ENCODE measurements around the gene NRG3. TPM values are rescaled to one million over a fixed set of nuclear protein-coding genes. Genes with fewer than 3 reads are reported as not detected.

The NRG3 gene
- total RNA-seq, 1 experiment from 2014 or later, result not detected

DNA sequence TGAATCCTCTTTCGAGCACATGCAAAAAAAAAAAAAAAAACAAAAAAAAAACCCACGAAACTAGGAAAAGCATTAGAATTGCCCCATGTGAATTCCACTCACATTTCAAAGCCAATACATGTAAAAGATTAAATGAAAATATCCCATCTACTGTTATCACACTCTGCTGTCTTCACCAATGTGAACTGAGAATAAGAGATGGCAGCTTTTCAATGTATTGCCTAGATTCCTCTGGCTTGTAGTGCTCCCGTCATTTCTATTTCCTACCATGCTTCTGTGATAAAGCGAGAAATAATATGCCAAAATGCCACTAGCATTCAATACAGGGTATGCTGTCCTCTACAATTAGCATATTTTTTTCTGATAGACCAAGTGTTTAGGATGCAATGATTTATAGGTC lies 517.0 kb downstream of the NRG3 start:
- no peak for DNase-seq (ENCODE audit: low spot score)

DNA sequence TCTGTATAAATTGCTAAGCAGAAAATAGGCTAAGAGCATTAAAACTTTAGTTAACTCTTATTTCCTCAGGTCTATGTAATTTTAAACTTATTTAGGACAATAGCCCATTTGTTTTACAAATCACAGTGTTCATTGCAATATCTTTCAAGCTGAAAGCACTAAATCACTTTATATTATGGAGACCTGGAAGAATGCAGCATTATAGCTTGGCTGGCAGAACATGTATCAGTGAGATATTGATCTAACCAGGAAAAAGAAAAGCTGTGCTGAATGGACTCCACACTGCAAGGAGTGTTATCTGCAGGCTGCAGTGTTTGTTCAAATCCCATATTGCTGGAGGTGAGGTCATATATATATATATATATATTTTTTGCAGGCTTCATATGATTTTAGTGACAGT lies 517.5 kb downstream of the NRG3 start:
- no peak for DNase-seq (ENCODE audit: low spot score)

DNA sequence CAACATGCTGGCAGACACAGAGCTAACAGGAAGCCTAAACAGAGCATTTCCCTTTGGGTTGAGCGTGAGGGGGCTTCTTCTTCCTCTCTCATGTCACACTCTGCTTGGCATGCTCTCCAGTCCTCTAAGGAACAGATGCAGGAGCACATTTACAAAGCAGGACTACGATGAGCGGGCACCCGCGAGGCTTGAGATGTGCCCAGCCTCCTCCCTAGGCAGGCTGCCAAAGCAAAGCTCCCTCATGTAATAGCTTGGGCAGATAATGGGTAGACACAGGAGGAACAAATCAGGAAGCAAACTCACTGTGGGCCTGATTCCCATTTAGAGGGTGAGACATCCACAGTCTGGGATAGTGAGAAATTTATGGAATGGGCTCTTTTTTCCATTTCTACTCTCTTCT lies 519.1 kb downstream of the NRG3 start:
- no peak for DNase-seq (ENCODE audit: low spot score)

DNA sequence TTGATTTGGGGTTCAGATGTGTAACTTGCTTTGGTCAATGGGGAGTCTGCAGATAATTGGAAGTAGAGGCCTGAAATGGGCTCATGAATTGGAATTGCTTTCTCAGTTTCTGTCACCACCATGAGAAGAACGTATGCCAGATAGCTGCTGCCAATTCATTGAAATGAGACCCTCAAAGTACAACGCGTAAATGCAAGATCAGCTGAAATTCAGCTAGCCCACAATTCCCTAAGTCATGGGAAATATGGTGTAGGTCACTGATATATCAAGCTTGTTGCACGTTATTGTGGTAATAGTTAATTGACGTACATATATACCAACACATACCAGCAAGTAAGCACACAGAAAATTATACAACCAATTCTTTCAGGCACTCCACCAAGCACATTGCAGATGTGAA lies 520.0 kb downstream of the NRG3 start:
- no peak for DNase-seq (ENCODE audit: low spot score)

DNA sequence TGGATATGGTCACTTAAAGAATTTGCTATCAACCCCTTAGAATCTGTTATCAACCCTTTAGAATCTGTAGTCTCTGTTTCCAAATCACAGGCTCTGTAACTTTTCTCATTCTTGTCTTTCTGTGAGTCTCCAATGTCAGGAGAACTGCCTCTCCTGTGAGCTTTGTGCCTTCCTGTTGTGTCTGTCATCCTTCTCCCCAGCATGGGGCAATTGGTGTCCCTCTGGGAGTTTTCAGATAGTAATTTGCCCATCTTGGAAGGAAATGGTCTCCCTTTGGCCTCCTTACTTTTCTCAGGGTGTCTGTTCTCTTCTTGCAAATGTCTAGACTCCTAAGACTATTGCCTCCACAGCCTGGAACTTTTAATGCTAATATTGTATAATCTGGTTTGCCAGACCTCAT lies 521.9 kb downstream of the NRG3 start:
- DNase-seq (ENCODE audit: low spot score), result no peak

DNA sequence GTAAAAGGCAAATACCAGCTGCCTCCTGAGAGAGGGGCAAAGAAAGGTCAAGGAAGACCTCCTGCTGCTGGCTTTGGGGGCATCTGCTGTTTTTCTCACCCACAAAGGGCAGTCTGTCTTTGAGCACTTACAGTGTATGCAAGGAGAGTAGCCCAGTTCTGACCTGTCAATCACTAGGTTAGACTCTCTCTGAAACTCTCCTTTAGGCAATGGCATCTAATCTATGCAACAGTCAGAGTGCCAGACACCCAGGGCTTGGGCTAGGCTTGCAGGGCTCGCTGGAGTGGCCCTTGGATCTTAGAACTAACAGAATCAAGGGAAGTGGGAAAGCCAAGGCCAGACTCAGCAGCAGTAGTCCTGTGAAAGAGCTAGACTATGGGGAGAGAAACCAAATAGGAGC lies 522.9 kb downstream of the NRG3 start:
- DNase-seq (ENCODE audit: low spot score), result no peak

DNA sequence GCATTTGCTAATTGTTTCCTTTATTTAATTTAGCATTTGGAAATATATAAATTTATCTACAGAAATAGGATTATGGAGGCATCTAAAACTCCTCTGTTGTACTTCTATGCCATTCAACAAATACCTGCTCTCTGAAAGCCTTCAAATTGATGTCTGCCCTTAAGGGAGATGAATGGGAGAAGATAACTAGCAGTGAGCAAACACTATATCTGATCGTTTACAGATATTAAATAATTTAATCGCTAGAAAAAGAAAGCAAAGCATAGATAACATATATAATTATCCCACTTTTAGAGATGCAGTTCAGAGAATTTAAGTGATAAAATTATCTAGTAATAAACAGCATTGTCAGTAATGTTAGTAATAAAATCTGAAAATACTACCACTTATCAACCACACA lies 524.9 kb downstream of the NRG3 start:
- no peak for DNase-seq (ENCODE audit: low spot score)

DNA sequence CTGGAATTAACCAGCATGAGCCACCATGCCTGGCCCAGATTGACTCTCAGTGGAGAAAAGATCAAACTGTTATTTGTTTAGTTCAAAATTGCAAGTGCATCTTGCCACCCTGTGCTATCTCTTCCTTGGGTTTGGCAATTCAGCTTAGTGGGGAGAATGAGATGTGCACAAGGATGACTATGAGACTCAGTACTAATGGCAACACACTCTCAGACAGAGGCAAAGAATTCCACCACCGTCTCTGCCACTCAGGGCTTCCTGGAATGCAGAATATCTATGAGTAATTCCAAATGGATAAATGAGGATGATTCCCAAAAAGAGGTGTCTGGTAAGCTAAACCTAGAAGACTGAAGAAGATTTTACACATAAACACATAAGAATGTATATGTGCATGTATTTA lies 525.8 kb downstream of the NRG3 start:
- DNase-seq (ENCODE audit: low spot score), result no peak

DNA sequence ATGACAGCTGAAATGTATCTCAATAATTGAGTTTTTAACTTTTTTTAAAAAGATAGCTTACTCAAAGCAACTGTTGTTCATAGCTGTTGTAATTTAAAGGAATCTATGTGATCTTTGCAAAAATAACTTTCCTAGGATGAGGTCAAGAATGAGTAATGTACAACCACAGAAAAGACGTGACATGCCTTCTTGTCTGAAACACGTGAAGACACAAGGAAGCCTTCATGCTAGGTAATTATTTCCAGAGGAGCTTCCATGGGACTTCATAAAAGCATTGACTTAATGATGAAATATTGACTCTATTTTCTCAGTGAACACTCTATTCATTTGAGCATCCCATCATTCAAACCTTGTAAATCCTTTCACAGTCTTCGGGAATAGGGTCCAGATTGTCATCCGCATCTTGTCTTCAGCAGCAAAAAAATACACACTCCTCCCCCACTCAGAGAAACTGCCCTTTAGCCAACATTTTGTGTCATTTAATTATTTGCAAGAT lies 528.0 kb downstream of the NRG3 start:
- no peak for DNase-seq (ENCODE audit: low spot score)

DNA sequence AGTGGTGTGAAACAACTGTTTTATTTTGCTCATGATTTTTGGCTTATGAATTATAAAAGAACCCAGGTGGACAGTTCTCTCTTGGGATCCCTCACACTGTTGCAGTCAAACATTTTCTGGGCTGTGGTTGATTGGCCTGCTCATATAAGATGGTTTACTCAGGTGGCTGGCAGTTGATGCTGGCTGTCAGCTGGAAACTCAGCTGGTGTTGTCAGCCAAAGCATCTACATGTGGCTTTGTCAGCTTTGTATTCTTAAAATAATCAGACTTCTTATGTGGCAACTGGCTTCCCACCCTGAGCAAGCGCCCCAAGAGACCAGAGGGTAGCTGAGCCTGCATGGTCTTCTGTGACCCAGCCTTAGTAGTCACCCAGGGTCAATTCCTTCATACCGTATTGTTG lies 534.7 kb downstream of the NRG3 start:
- no peak for DNase-seq (ENCODE audit: low spot score)

DNA sequence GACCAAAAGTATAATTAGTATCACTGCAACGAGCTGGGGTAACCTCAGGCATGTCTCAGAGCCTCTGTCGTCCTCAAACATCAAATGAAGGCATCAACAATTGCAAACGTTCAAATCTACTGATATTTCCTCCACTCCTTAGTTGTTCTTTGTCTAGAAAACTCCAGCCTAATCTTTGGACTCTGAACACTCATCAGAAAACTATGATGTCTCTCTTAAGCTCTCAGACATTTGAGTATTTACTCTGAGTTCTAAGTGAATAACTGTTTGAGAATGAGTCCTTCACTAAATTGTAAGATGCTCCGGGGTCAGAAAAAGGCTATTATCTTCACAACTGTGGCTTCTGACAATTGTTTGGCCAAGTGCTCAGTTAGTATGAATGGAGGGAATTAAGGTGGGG lies 536.4 kb downstream of the NRG3 start:
- no peak for DNase-seq (ENCODE audit: low spot score)

DNA sequence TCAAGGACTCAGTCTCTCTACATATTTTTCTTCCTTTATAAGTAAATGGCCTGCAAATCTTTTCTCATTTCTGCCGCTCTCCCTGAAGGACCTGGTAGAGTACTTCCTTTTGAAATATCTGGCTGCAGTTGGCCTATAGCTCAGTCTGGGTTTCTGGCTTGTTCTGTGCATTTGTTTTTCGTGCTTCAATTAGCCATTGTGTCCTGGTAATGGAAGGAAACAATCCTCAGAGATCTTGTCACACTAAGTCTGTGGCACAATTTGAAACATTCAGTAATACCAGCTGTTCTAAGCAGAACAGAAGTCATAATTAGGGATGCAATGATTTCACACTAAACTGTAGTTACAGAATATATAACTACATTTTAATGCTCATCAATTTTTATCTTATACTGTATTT lies 545.0 kb downstream of the NRG3 start:
- DNase-seq (ENCODE audit: low spot score), result no peak

DNA sequence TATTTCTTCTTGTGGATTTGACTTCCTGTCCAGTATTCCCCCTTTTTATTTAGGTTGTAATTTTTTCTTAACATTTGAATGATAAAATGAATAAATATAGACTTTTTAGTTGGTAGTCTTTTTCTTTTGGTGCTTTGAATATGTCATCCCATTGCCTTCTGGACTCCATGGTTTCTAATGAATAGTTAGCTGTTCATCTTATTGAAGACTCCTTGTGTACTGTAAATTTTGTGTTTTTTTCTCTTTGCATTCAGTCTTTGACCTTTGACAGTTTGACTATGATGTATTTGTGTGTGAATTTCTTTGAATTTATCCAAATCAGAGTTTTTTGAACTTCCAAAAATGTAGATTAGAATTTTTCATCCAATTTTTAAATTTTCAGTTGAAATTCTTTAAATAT lies 554.3 kb downstream of the NRG3 start:
- no peak for DNase-seq (ENCODE audit: low spot score)

DNA sequence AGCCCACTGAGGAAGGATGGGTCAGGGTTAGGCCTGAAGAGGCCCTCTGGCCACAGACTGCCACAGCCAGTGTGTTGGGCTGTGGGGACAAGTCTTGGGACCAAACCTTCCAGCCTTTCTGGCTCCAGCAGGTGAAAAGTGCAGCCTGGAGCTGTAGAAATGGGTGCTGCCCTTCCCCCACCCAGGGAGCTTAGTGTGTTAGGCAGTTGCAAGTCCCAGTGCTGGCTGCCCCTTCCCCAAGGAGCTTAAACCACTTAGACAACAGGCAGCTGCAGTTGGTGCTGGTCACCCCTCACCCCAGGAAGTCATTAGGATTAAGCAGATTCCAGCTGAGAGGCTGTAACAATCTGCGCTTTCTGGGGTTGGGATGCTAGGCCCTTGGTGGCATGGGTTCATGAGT lies 563.3 kb downstream of the NRG3 start:
- DNase-seq (ENCODE audit: low spot score), result no peak

DNA sequence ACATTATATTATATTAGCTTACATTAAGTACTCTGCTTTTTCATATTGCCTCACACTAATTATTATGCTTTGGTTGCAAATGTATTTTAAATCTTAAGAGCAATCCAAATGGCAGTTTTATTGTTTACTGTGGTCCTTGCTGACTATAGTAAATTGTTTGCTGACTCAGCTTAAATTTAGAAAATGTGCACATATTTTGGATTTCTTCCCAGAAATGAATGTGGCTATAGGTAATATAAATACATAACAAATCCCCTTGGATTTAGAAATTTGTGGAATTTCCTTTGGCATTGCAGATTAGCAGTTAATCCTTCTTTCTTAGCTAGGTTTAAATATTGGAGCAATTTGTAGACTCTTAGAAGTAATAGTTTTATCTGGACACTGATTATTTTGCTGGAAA lies 565.8 kb downstream of the NRG3 start:
- DNase-seq (ENCODE audit: low spot score), result no peak

DNA sequence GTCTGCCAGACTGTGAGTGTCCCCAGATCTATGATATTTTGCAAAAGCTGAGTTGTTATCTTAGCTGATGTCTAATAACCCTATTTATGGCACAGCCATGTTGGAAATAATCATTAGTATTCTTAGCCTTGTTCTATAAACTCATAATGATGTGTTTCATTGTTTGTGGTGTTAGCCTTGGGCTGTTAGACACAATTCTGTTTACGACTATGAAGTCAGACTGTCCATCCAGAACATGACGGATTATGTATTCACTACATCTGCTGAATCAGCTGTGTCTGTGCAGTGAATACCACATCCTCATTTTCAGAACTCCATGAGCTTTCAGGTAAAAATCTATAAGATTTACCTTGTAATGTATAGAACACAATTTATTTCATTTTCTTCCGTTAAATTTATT lies 577.1 kb downstream of the NRG3 start:
- no peak for DNase-seq (ENCODE audit: low spot score)

DNA sequence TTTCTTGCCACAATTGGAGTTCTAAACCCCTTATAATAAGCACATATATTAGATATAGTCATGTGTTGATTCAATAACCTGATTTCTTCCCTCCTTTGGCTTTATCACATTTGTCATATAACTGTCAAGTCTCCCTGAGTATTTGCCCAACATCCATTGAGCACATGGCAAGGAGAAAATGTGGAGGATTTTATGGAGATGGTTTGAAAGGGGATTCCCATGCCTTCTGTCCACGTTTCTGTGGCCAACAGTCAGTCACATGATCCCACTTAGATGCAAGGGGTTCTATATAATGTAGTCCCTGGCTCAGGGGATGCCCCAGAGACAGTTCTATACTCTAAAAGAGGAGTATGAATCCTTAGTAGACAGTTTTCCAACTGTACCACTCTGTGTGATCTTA lies 577.7 kb downstream of the NRG3 start:
- no peak for DNase-seq (ENCODE audit: low spot score)

DNA sequence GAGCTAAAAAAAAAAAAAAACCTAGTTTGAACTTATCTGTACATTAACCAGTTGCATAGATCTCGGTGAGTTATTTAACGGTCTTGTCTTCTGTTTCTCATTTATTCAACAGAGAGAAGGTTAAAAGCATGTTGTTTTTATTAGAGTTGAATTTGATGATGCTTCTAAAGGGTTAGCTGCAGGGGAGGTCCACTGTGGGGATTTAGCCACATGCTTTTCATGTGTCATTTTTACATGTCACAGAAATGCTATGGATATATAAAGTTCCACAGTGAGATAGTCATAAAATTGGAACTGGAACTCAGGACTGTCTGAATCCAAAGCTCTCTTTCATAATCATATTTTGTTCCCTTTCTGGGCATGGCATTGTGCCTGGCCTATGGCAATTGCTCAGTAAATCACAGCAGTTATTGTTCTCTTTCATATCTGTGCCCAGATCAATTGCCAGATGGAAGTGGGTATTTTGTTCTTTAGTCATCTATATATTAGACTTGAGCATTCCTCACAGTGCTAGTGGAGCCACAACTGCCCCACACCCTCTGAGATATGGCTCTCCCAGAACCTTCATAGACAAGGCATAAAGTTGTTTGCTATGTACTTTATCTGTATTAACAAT lies 578.8 kb downstream of the NRG3 start:
- no peak for DNase-seq (ENCODE audit: low spot score)

DNA sequence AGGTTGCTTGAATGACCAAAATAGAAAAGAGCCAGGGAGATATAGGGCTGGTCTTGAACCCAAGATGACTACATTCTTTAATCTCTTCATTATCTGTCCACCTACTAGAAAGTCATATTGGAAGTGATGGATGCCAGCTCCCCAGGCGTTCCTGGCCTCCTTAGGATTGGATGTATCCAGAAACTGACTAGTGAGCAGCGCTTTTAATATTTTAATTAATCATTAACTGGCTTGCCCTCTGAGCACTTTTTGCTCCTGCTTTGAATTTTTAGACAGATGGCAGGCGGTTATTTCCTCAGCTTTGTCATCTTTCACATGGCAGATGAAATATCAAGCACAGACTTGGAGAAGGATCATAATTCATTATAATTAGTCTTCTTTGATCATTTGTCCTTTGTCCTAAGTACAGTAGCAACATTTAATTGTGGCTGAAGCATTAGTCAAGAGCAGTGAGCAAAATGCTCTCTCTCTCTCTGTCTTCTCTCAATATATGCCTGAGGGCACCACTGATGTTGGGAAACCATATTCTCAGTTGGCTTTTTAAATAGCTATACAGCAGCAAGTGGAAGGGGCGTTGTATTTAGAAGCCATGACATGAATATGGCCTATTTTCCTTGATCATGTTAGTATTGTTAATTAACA lies 588.0 kb downstream of the NRG3 start:
- no peak for DNase-seq (ENCODE audit: low spot score)

DNA sequence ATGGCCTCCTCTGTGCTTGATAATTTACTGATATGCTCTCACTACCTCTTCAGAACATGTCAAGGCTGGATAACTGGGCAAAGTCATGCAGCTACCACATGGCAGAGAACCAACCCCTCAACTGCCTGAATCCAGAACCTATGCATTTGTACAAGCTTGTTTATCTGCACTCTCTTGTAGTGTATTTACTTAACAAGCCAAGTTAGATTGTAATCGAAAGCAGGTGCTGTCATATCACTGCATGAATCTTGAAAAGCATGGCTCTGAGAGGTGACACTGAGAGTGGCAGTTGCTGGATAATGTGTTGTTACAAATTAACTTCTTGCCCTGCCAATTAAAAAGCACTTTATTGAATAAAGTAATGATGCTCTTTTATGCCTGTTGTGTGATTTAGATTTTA lies 588.6 kb downstream of the NRG3 start:
- DNase-seq (ENCODE audit: low spot score), result no peak

DNA sequence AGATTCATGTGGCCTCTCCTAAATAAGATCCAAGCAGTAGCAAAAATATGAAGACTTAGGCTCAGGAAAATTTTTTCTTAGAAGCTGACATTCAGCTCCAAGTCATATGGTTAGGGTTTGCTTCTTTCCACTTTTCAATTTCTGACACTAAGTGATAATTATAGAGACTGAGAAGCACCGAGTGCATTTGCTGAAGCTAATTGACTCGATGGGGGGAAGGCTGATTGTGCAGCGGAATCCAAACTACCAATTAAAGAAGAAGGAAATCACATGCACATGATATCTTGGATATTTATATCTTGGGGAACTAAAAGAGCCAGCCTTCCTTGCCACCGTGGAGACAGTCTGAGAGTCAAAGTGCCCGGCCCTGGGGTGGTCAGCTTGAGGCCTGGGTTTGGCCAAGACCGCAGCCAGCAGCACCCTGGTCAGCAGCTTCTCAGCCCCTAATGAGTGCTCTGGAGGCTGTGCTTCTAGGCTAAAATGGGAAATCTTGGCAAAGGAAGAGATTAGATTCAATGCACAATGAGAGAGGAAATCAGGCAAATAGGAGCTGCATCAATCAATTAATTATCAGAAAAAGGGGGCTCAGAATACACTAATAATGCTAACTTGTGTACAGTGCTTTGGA lies 589.3 kb downstream of the NRG3 start:
- DNase-seq (ENCODE audit: low spot score), result no peak

DNA sequence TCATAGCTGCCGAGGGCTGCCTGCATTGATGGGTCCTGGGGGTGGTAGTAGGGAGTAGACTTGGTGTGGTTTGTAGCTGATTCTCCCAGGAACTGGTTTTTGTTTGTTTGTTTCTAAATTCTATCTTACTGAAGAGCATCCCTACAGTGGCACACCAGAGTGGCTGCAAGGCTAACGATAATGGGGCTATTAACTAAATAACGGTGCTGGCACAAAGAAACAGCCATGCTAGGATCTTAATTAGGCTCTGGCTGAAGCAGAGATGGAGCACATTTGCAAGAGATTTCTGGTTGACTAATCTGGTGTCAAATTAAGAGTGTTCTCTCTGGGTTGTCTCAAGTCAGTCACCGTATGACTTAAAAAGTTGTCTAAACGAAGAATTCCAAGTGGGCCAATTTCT lies 590.0 kb downstream of the NRG3 start:
- no peak for DNase-seq (ENCODE audit: low spot score)

DNA sequence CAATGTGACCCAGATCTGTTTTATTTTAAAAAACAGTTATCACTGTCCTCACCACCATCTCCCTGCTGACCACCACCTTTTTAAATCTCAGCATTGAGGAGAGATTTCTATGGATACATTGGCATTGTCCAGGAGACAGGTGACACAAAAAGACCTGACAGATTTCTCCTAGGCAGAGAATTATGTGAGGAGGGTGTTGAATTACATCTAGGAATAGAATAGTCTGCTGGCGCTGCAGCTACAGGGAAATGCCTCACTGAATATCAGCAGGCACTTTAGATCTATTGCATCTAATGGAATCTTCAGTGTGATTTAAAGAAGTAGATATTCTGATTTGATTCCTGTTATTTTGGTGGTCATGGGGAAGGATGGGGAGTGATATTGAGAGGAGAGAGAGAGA lies 593.5 kb downstream of the NRG3 start:
- no peak for DNase-seq (ENCODE audit: low spot score)

All from H4 (cell line).